NCI-H510A treated with DMSO at 0.1 percent for 48 hours (cell line): Measurements from ENCODE around the gene PPP1R3G.

ENCODE experiments used
- DNase-seq: peaks from one replicate; lab custom pipeline; 2025; lab: John Stamatoyannopoulos, UW

The PPP1R3G gene

GRCh38 chr6:5072440-5072839 is 12.7 kb upstream of the PPP1R3G start:
- no peak for DNase-seq

- no peak for DNase-seq
These were observed 11.1 kb upstream of the PPP1R3G start for GRCh38 chr6:5073992-5074391.

GRCh38 chr6:5076931-5077330 is 8.2 kb upstream of the PPP1R3G start:
- DNase-seq: no peak

- DNase-seq: no peak
These were observed 6.9 kb upstream of the PPP1R3G start for GRCh38 chr6:5078121-5078669.

GRCh38 chr6:5079692-5080091 is 5.4 kb upstream of the PPP1R3G start:
- DNase-seq: no peak

GRCh38 chr6:5080574-5080973 is 4.6 kb upstream of the PPP1R3G start:
- DNase-seq: no peak

GRCh38 chr6:5081182-5081581 is 4.0 kb upstream of the PPP1R3G start:
- DNase-seq: no peak

- DNase-seq: no peak
These were observed 3.2 kb upstream of the PPP1R3G start for GRCh38 chr6:5081955-5082354.

GRCh38 chr6:5082487-5083306 is 2.4 kb upstream of the PPP1R3G start:
- no peak for DNase-seq

GRCh38 chr6:5083307-5083583 is 1.9 kb upstream of the PPP1R3G start:
- DNase-seq: no peak

GRCh38 chr6:5083813-5084359 is 1.3 kb upstream of the PPP1R3G start:
- DNase-seq: no peak

- DNase-seq: no peak
These were observed 771 bp upstream of the PPP1R3G start for GRCh38 chr6:5084360-5084780.

GRCh38 chr6:5085648-5086293 is 630 bp downstream of the PPP1R3G start:
- DNase-seq: peak; percentile 6

- no peak for DNase-seq
These were observed 1.3 kb downstream of the PPP1R3G start for GRCh38 chr6:5086294-5086890.

GRCh38 chr6:5087389-5087788 is 2.2 kb downstream of the PPP1R3G start:
- no peak for DNase-seq

GRCh38 chr6:5088780-5089179 is 3.6 kb downstream of the PPP1R3G start:
- no peak for DNase-seq

- no peak for DNase-seq
These were observed 4.6 kb downstream of the PPP1R3G start for GRCh38 chr6:5089481-5090438.

GRCh38 chr6:5090603-5091002 is 5.5 kb downstream of the PPP1R3G start:
- no peak for DNase-seq

- no peak for DNase-seq
These were observed 6.3 kb downstream of the PPP1R3G start for GRCh38 chr6:5091210-5092069.

GRCh38 chr6:5093231-5094015 is 8.3 kb downstream of the PPP1R3G start:
- no peak for DNase-seq
